Breast epithelium (tissue), 4 donors: Measurements from ENCODE around the gene TARDBP. TPM values are rescaled to one million over a fixed set of nuclear protein-coding genes. Genes with fewer than 3 reads are reported as not detected.

Experiments
- DNase-seq, 2 donors: peaks; one replicate each; pipeline ENCODE4 v3.0.0-alpha.2; 2019; ENCODE audit warnings: low spot score in 2 of 2
- H3K27ac ChIP-seq, 2 donors: fragments of 200-600 bp; sonication (generic) in 1 of 2; one replicate each; pipeline ENCODE4 v1.5.1; 2016 to 2019; ENCODE audit warnings: mild to moderate bottlenecking in 1 of 2
- H3K27me3 ChIP-seq, 2 donors: fragments of 200-600 bp; sonication (generic) in 1 of 2; one replicate each; pipeline versions ENCODE4 v1.5.1 to v1.6.0; 2017 to 2019; ENCODE audit warnings: control low read depth in 1 of 2, mild to moderate bottlenecking in 1 of 2
- H3K36me3 ChIP-seq: fragments of 200-600 bp; one replicate; pipeline ENCODE4 v1.5.1; 2019
- H3K4me1 ChIP-seq, 2 donors: fragments of 200-600 bp; sonication (generic); one replicate each; pipeline ENCODE4 v1.5.1; 2016 to 2019; ENCODE audit warnings: control low read depth in 1 of 2
- H3K4me3 ChIP-seq, 3 donors: fragments of 200-600 bp; sonication (generic); 1 replicate in 2 of 3; 2 replicates in 1 of 3; pipeline ENCODE4 v1.5.1; 2016 to 2019; ENCODE audit warnings: mild to moderate bottlenecking in 3 of 3, moderate library complexity in 2 of 3
- H3K9me3 ChIP-seq, 2 donors: fragments of 200-600 bp; sonication (generic) in 1 of 2; one replicate each; pipeline ENCODE4 v1.5.1; 2016 to 2019; ENCODE audit warnings: control low read depth in 1 of 2
- POLR2A ChIP-seq: fragments of 450-650 bp; IDR thresholded peaks from one replicate; pipeline ENCODE4 v1.6.1; 2016; ENCODE audit warnings: antibody characterized with exemption, mild to moderate bottlenecking, moderate library complexity
- POLR2AphosphoS5 ChIP-seq, 3 donors: sonication (generic); formaldehyde crosslinking; IDR thresholded peaks; one replicate each; pipeline ENCODE4 v1.6.1; 2017; ENCODE audit warnings: antibody characterized with exemption in 3 of 3
- intact Hi-C: fragments of 100-400 bp; cut with DNase I; formaldehyde crosslinking; loops from one replicate; pipeline ENCODE4 v1.15.1; 2023; ENCODE audit warnings: low total_unique reads
- total RNA-seq, 3 donors: library from RNA; depleted of rRNA; stranded (reverse); fragments of >200 nt; gene quantifications; one replicate each; pipeline ENCODE4 v1.1.0, GENCODE V29; 2016
- TF ChIP-seq, protein P1 (sequence below), 3 donors: fragments of 450-650 bp; IDR thresholded peaks; one replicate each; pipeline ENCODE4 v1.5.1; 2016 to 2017; ENCODE audit warnings: antibody characterized with exemption in 3 of 3, mild to moderate bottlenecking in 3 of 3, moderate library complexity in 3 of 3

The TARDBP gene
- total RNA-seq, 3 donors from 2014 or later, result 113 to 165 (median 142) TPM

DNA sequence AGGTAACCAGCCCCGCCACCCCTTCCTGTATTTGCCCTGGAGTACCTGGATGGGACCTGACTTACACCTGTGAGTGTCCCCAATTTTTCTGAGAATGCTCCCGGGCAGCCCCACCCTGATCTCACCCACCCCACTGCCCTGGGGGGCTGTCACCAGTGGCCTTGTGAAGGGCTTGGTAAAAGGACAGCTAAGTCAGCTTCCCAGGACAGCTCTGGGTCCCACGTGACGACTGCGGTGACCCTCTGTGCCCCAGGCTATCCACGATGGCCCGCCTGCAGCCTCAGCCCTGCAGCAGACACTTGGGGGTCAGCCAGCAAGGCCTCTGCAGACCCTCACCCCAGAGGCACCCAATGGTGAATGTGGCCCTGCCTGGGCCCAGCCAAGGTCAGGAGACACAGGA is 41.7 kb downstream of the TARDBP start:
- intact Hi-C loops, result loop anchor here (5.0 kb wide), 1 partner anchor 1128 kb away; no protein-coding TSS in a partner anchor

DNA sequence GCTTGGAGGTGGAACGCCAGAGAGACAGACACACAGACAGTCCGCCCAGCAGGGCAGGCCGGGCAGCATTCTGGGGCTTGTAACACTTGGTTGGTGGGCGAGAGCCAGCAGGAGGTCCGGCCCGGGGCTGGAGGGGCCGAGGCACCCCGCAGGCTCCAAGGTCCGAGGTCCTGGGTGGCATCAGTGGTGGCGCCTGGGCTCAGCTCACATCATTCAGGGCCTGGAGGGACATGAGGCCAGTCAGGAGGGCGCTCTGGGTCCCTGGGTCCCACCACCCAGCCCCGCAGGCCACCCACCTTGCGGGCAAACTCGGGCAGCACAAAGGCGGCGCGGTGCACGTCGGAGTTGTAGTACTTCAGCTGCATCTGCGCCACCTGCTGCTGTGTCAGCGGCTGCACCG is 42.2 kb downstream of the TARDBP start:
- Histone ChIP-seq H3K4me1 (peaks cover 0 to 6% of the 10 kb centered on the region in 2 donors), H3K9me3 (no peaks in the 10 kb centered on the region), H3K36me3 (no peaks in the 10 kb centered on the region), H3K4me3 (no peak overlapping the region), H3K27me3 (no peaks in the 10 kb centered on the region), H3K27ac (no peak overlapping the region)
- no peak for DNase-seq
- TF ChIP-seq POLR2A, result no peak
- TF ChIP-seq, protein P1, sequence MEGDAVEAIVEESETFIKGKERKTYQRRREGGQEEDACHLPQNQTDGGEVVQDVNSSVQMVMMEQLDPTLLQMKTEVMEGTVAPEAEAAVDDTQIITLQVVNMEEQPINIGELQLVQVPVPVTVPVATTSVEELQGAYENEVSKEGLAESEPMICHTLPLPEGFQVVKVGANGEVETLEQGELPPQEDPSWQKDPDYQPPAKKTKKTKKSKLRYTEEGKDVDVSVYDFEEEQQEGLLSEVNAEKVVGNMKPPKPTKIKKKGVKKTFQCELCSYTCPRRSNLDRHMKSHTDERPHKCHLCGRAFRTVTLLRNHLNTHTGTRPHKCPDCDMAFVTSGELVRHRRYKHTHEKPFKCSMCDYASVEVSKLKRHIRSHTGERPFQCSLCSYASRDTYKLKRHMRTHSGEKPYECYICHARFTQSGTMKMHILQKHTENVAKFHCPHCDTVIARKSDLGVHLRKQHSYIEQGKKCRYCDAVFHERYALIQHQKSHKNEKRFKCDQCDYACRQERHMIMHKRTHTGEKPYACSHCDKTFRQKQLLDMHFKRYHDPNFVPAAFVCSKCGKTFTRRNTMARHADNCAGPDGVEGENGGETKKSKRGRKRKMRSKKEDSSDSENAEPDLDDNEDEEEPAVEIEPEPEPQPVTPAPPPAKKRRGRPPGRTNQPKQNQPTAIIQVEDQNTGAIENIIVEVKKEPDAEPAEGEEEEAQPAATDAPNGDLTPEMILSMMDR (IDR thresholded peaks at IDR 0.05), result no peak
- TF ChIP-seq POLR2AphosphoS5 (IDR thresholded peaks at IDR 0.05), result no peak
- intact Hi-C loops, result loop anchor here (5.0 kb wide), 1 partner anchor 1128 kb away; no protein-coding TSS in a partner anchor

More for the DNA sequence above, 41.7 kb downstream of the TARDBP start:
- no peak overlapping the region for H3K4me3 ChIP-seq
- H3K4me1 ChIP-seq, result peaks cover 0 to 6% of the 10 kb centered on the region in 2 donors
- no peak for DNase-seq
- H3K9me3 ChIP-seq, result no peaks in the 10 kb centered on the region
- H3K36me3 ChIP-seq, result no peaks in the 10 kb centered on the region
- H3K27me3 ChIP-seq, result no peaks in the 10 kb centered on the region
- TF ChIP-seq, protein P1 (IDR thresholded peaks at IDR 0.05), result no peak
- TF ChIP-seq POLR2A (no peak), POLR2AphosphoS5 (IDR thresholded peaks at IDR 0.05) (no peak)
- H3K27ac ChIP-seq, result no peak overlapping the region

DNA sequence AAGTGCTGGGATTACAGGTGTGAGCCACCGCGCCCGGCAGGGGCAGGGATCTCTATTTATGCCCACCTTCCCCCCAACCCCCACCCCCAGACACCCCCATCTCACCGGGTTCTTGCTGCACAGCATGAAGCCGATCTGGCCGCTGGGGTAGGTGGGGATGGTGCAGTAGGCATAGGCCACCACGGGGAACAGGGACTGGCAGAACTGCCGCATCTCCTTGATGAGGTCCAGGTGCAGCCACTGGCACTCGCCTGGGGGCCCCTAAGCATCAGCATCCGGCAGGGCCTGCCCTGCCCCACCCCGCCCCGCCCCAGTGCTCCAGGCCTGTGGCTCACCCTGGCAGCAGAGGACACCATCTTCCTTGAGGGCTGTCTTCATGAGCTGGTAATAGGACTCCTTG is 43.2 kb downstream of the TARDBP start:
- Histone ChIP-seq H3K36me3 (no peaks in the 10 kb centered on the region), H3K4me1 (peaks cover 0 to 6% of the 10 kb centered on the region in 2 donors), H3K9me3 (no peaks in the 10 kb centered on the region), H3K27me3 (no peaks in the 10 kb centered on the region), H3K27ac (no peak overlapping the region), H3K4me3 (peak overlapping the region in 1 of 3 donors; percentile 22)
- no peak for DNase-seq
- intact Hi-C loops, result no loop called here
- TF ChIP-seq, protein P1 (IDR thresholded peaks at IDR 0.05), result no peak
- TF ChIP-seq POLR2AphosphoS5 (IDR thresholded peaks at IDR 0.05) (no peak), POLR2A (no peak)

DNA sequence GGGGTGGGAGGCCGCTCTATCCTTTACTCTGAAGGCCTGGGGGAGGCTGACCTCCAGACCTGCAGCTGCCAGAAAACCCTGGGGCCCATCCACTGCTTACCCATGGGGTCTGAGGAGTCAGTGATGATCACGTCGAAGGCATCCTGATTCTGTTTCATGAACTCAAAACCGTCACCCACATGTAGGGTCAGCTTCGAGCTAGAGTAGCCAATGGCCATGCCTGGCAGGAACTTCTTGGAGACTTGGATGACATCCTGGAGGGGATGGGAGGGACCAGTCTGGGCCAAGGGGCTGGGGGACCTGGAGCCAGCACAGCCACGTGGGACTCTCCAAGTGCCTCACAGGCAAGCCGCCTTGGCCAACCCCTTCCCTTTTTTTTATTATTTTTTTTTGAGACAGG is 44.0 kb downstream of the TARDBP start:
- intact Hi-C loops, result no loop called here
- Histone ChIP-seq H3K9me3 (no peaks in the 10 kb centered on the region), H3K4me3 (no peak overlapping the region), H3K4me1 (peaks cover 0 to 6% of the 10 kb centered on the region in 2 donors), H3K36me3 (no peaks in the 10 kb centered on the region), H3K27me3 (no peaks in the 10 kb centered on the region), H3K27ac (no peak overlapping the region)
- TF ChIP-seq POLR2AphosphoS5 (IDR thresholded peaks at IDR 0.05) (no peak), POLR2A (no peak)
- TF ChIP-seq, protein P1 (IDR thresholded peaks at IDR 0.05), result no peak
- no peak for DNase-seq

DNA sequence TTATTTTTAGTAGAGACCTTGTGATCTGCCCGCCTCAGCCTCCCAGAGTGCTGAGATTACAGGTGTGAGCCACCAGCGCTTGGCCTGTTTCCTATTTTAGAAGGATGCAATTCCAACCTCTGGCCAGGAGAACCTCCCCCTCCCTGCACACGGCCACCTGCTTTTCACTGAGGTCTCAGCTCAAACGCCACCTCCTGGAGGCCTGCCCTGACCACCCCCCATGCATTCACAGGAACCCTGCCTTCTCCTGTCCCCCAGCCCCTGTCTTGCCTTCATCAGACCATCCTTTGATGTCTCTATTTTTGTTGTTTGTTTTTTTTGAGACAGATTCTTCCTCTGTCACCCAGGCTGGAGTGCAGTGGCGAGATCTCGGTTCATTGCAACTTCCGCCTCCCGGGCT is 45.0 kb downstream of the TARDBP start:
- no peaks in the 10 kb centered on the region for H3K36me3 ChIP-seq
- H3K4me3 ChIP-seq, result peak overlapping the region in 1 of 3 donors; percentile 76
- DNase-seq, result no peak
- H3K4me1 ChIP-seq, result peaks cover 0 to 6% of the 10 kb centered on the region in 2 donors
- no peak overlapping the region for H3K27ac ChIP-seq
- TF ChIP-seq POLR2A (no peak), POLR2AphosphoS5 (IDR thresholded peaks at IDR 0.05) (no peak)
- TF ChIP-seq, protein P1 (IDR thresholded peaks at IDR 0.05), result no peak
- H3K27me3 ChIP-seq, result no peaks in the 10 kb centered on the region
- intact Hi-C loops, result no loop called here
- H3K9me3 ChIP-seq, result no peaks in the 10 kb centered on the region
